GM21619 (cell line): Measurements from ENCODE around the gene SMYD1.

Experiments used
- ATAC-seq: cut with Tn5 transposase; IDR thresholded peaks from one replicate; pipeline ENCODE4 v1.9.1; 2021; ENCODE audit not compliant: unreplicated experiment

Gene SMYD1

GRCh38 chr2:88121678-88122077, 54.1 kb downstream of the SMYD1 start:
- ATAC-seq = no peak

- no peak for ATAC-seq
Observed at GRCh38 chr2:88122141-88122884, 54.7 kb downstream of the SMYD1 start.

GRCh38 chr2:88123164-88123974, 55.7 kb downstream of the SMYD1 start:
- ATAC-seq = no peak

GRCh38 chr2:88123975-88124917, 56.6 kb downstream of the SMYD1 start:
- ATAC-seq = no peak

- no peak for ATAC-seq
Observed at GRCh38 chr2:88125344-88125923, 57.8 kb downstream of the SMYD1 start.

GRCh38 chr2:88125924-88126771, 58.5 kb downstream of the SMYD1 start:
- ATAC-seq = no peak

GRCh38 chr2:88126772-88127637, 59.4 kb downstream of the SMYD1 start:
- ATAC-seq = no peak

GRCh38 chr2:88127638-88127887, 59.9 kb downstream of the SMYD1 start:
- ATAC-seq = no peak

GRCh38 chr2:88127888-88128653, 60.4 kb downstream of the SMYD1 start, which contains the start of gene FABP1:
TSS of gene FABP1 (minus strand) at chr2:88128062. CDS start at chr2:88128017, 45 bp downstream.
- no peak for ATAC-seq

- no peak for ATAC-seq
Observed at GRCh38 chr2:88128654-88129312, 61.2 kb downstream of the SMYD1 start.

GRCh38 chr2:88129313-88129959, 61.8 kb downstream of the SMYD1 start:
- ATAC-seq = no peak

- no peak for ATAC-seq
Observed at GRCh38 chr2:88131201-88131998, 63.8 kb downstream of the SMYD1 start.

GRCh38 chr2:88131999-88132368, 64.4 kb downstream of the SMYD1 start:
- no peak for ATAC-seq

- no peak for ATAC-seq
Observed at GRCh38 chr2:88133875-88134274, 66.2 kb downstream of the SMYD1 start.

- ATAC-seq = no peak
Observed at GRCh38 chr2:88136817-88137216, 69.2 kb downstream of the SMYD1 start.

- no peak for ATAC-seq
Observed at GRCh38 chr2:88137833-88138232, 70.2 kb downstream of the SMYD1 start.
